Measurements from ENCODE around the gene NHSL2.

NHSL2 gene

DNA sequence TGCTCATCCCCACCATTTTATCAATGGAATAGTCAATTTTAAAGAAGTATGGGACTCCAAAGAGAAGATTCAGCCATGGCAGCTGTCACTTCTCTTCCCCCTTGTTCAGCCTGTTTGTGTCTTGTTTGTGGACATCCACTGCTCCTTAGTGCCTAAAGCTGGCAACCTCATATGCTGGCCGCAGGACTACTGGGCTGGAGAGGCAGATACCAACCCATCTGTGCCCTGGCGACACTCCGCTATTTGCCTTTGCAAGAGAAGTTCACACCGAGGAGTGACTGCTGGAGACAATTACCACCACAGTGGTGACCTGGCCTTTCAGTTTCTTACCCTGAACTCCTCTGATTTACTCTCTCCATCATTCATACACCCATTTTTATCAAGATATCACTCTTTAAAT is 64.3 kb downstream of the NHSL2 start:
- POLR2A ChIA-PET: no interaction called here
- DNase-seq (ENCODE audit: extremely low spot score): no peak
- CTCF ChIA-PET: interaction anchor here (1.8 kb wide), 1 partner anchor 24 kb away, joined by 4 read pairs; no protein-coding TSS in a partner anchor
- TF ChIP-seq, protein P1, sequence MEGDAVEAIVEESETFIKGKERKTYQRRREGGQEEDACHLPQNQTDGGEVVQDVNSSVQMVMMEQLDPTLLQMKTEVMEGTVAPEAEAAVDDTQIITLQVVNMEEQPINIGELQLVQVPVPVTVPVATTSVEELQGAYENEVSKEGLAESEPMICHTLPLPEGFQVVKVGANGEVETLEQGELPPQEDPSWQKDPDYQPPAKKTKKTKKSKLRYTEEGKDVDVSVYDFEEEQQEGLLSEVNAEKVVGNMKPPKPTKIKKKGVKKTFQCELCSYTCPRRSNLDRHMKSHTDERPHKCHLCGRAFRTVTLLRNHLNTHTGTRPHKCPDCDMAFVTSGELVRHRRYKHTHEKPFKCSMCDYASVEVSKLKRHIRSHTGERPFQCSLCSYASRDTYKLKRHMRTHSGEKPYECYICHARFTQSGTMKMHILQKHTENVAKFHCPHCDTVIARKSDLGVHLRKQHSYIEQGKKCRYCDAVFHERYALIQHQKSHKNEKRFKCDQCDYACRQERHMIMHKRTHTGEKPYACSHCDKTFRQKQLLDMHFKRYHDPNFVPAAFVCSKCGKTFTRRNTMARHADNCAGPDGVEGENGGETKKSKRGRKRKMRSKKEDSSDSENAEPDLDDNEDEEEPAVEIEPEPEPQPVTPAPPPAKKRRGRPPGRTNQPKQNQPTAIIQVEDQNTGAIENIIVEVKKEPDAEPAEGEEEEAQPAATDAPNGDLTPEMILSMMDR (IDR thresholded peaks at IDR 0.05; ENCODE audit: control extremely low read depth, extremely low read depth, low read depth, missing control alignments): no peak

DNA sequence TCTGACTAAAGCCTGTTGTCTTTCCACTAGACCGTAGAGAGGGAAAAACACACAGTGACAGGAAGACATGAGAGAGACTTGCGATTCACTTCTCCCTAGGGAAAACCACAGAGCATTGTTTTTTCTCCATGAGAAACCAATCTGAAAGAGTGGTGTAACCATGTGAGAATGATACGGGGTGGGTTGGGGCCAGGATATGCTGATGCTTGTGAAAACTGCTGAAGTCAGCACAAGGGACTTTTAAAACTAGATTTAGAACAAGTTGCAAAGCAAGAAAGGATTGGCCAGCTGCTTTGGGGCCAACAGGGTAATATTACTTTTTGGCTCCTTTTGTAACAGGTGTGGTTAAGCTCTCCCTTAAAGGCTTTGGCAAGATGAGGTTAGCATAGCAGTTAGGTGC is 66.1 kb downstream of the NHSL2 start:
- CTCF ChIA-PET: interaction anchor here (1.3 kb wide), 1 partner anchor 22 kb away, joined by 4 read pairs; no protein-coding TSS in a partner anchor
- DNase-seq (ENCODE audit: extremely low spot score): no peak
- TF ChIP-seq, protein P1 (IDR thresholded peaks at IDR 0.05; ENCODE audit: control extremely low read depth, extremely low read depth, low read depth, missing control alignments): no peak
- POLR2A ChIA-PET: no interaction called here

DNA sequence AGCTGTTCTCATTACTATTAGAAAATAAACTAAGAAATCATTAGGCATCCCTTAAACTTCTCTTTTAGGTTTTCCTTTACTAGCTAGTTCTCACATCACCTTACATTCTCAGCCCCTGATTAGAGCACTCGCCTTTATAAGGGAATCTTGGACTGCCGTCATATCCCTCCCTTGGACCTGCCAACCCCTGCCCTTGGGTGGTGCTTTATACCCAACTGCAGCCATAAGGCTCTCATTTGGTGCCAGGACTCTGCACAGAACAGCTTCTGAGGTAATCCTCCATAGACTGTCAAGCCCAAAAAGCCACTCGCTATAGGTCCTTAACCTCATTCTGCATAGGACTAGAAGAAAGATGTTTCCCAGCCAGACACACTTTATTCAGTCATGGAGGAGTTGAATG is 67.5 kb downstream of the NHSL2 start:
- DNase-seq (ENCODE audit: extremely low spot score): no peak
- ChIA-PET CTCF (no interaction called here), POLR2A (no interaction called here)
- TF ChIP-seq, protein P1 (IDR thresholded peaks at IDR 0.05; ENCODE audit: control extremely low read depth, extremely low read depth, low read depth, missing control alignments): no peak

DNA sequence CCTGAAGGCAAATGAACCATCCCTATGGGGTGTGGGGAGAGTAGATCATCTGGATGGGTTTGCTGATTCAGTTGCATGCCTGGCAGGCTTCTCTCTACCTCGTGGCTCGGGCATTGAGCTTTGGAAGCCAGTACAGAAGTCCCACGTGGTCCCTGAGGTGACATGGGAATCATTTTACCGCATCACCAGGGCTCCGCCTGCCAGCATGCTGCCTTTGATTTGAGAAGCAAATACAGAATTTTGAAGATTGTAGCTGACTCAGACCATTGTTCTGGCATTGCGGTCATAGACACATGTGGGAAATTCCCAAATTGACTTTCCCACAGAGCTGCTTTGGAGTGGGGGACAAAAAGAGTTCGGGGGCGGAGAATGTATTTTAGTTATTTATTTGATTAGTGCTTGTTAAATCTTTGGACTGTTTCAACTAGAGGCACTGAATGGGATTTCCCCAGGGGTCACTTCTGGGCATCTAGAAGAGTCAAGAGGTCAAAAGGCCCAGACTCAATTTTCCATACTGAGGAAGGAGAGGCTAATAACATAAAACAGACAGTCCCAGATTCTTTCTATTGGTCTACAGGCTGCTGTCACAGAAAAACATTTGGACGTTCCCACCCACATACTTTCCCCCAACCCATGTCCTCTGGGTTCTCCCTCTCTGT is 79.3 kb downstream of the NHSL2 start:
- no peak for DNase-seq (ENCODE audit: extremely low spot score)
- CTCF ChIA-PET: interaction anchor here (3.7 kb wide), 1 partner anchor 9 kb away, joined by 15 read pairs; no protein-coding TSS in a partner anchor
- POLR2A ChIA-PET: no interaction called here
- TF ChIP-seq, protein P1 (IDR thresholded peaks at IDR 0.05; ENCODE audit: control extremely low read depth, extremely low read depth, low read depth, missing control alignments): no peak

DNA sequence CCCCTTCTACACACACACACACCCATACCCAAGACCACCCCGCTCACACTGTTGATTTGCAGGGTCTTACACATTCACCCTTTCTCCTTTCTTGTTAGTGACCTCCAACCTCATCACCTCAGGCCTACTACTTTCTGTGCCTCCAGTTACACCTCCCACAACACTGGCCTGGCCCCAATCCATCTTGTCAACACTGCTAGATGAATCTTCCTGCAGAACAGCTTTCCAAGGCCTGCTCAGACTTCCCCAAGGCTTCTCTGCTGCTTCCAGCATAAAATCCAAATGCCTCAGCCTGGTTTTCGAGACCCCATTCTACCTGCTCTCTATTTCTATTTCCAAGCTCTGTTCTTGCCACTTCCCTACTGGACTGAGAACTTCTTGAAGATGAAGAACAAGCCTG is 79.9 kb downstream of the NHSL2 start:
- ChIA-PET CTCF (interaction anchor here (3.7 kb wide), 1 partner anchor 8 kb away, joined by 15 read pairs; no protein-coding TSS in a partner anchor), POLR2A (no interaction called here)
- no peak for DNase-seq (ENCODE audit: extremely low spot score)
- TF ChIP-seq, protein P1 (IDR thresholded peaks at IDR 0.05; ENCODE audit: control extremely low read depth, extremely low read depth, low read depth, missing control alignments): no peak

DNA sequence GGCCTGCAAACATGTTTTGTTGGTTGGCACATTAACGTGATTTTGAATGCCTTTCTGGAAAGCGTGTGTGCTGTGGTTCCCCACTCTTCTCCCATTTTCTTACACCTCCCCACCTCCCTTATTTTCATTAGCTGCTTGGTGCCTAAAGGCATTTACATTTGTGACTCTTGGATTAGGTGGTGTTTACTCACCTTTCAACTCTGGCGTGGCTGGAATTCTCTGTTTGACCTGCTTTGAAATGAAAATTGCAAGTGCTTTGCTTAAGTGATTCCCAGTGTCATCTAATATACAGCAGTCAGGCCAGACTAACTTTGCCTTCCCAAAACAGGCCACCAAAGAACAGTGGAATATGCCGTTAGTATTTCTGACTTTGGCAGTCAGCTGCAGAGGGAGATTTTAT is 80.5 kb downstream of the NHSL2 start:
- DNase-seq (ENCODE audit: extremely low spot score): no peak
- CTCF ChIA-PET: no interaction called here
- POLR2A ChIA-PET: no interaction called here
- TF ChIP-seq, protein P1 (IDR thresholded peaks at IDR 0.05; ENCODE audit: control extremely low read depth, extremely low read depth, low read depth, missing control alignments): no peak

Data from GM10248 (cell line).